HG03060 (cell line): ENCODE measurements around the gene SRGAP3.
"Not testable (repeated sequence)": the region's sequence is repeated elsewhere in the genome, so short reads cannot be mapped to it uniquely, and the experiment has no call there.

Source experiments
- ATAC-seq: cut with Tn5 transposase; IDR thresholded peaks from one replicate; pipeline ENCODE4 v1.9.1; 2021; ENCODE audit warnings: low read depth, moderate number of reproducible peaks; ENCODE audit not compliant: unreplicated experiment

SRGAP3 gene

GRCh38 chr3:9099702-9100512 lies 149.5 kb downstream of the SRGAP3 start:
- no peak for ATAC-seq

DNA sequence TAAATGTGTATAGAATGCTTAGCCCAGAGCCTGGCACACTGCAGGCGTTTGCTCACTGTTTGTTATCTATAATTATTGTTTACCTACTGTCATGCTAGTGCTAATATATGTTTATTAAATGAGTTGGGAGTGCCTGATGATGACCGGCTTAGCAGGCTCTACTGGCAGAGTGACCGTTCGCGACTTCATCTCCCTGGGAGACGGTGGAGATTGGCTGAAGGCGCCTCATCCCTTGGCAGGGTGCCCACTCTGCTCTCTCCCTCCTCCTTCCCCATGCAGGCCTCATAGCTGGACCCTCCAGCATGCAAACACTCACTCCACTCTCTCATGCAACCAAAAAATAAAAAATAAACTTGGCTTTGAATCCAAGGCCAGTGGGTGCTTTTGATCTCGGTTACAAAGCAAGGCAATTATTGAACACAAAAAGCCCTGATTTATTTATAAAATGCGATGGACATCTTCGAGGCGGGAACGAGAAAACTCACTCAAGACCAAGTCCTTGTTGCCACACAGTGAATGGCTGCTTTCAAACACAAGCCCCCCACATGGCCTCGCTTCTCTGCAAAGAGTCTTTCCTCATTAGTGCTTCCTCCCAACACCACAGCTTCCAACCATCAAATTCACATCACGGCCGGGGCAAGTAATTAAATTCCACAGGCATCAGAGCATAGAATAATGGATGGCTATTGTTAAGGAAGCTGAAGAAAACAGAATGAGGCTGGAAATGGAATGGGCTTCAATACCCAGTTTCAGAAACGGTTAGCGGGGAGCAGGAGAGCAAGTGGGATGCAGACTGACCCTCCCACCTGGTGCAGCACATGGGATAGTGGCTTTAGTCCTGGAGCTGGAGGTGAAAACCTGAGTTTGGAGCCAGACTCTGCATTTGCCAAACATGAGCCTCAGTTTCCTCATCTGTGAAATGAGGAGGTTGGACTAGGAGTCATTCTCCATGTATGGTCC lies 150.4 kb downstream of the SRGAP3 start:
- ATAC-seq, result no peak

GRCh38 chr3:9097495-9097894 lies 152.0 kb downstream of the SRGAP3 start:
- ATAC-seq, result no peak

DNA sequence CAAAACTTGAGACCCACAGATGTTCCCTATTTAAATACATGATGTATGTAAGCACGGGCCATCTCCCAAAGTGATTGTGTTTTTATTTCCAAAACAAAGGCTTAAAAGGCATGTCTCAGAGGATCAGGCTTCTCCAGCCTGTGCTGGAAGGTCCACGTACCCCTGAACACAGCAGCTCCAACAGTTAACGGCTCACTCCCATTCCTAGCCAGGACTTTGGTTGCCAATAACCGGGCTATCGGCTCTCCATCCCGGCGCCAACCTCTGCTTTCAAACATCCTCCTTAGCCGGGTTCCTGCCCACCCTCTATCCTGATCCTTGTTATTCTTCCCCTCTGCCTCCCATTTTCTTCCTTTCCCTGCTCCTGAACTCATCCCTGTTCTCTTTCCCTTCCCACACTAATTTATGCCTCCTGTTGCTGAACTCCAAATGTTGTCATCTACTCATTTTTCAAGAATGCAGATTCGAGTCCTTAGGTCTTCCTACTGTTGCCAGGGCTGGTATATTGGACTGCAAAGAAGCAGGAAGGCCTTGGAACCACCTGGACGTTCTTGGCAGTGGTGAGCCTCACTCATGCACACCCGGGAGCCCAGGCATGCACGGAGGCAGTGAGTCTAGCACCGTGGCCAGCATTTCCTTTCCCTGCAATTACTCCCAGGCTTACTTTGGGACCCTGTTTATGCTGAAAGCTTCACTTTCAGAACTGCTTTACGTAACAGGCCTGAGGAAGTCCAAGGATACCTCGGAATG lies 157.8 kb downstream of the SRGAP3 start:
- ATAC-seq, result no peak

GRCh38 chr3:9088441-9089353 lies 160.7 kb downstream of the SRGAP3 start:
- ATAC-seq, result no peak

- no peak for ATAC-seq
Measured at GRCh38 chr3:9087831-9088413, 161.5 kb downstream of the SRGAP3 start.

- not testable (repeated sequence) for ATAC-seq
Measured at GRCh38 chr3:9085428-9085827, 164.0 kb downstream of the SRGAP3 start.

DNA sequence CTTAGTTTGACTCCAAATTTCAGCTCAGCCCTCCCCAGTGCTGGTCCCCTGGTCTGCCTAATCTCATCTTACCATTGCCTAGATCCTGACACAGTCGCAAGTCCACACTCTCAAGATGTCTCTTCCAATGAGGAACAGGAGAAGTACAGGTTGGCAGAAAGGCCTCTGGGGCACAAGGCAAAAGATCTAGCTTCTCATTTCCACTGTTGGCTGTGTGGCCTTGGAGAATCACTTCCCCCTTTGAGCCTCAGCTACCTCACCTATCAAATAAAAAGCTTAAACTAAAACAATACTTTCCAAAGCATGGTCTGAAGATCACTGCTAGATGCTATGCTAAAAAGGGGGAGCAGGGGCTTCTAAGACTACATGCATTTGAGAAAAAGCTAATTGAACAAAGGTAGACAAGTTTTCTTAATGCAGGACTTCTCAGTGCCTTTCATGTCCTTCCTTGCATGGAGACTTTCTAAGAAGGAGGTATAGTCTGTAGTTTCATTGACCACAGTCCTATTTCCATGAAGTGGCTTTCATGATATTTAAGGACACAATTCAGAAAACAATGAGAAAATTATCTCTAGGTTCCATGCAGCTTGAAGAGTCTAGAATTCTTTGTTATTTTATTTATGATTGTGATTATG lies 168.1 kb downstream of the SRGAP3 start:
- ATAC-seq, result no peak

DNA sequence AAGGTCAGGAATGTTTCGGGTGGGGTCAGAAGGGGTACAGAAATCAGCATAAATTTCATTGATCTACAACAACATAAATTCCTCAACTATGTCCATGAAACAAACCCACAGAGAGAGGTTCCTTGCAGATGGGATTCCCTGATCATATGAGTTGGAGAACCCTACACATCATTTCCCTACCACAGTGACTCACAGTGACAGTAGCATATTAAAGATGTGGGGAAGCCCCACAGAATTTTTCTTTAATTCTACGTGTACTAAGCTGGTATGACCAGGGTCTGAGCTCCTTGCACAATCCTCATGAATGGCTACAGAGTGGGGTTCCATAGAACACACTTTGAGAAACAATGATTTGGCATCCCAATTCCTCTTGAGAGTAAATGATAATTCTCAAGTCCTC lies 169.3 kb downstream of the SRGAP3 start:
- ATAC-seq, result no peak

- no peak for ATAC-seq
Measured at GRCh38 chr3:9079676-9080075, 169.8 kb downstream of the SRGAP3 start.

DNA sequence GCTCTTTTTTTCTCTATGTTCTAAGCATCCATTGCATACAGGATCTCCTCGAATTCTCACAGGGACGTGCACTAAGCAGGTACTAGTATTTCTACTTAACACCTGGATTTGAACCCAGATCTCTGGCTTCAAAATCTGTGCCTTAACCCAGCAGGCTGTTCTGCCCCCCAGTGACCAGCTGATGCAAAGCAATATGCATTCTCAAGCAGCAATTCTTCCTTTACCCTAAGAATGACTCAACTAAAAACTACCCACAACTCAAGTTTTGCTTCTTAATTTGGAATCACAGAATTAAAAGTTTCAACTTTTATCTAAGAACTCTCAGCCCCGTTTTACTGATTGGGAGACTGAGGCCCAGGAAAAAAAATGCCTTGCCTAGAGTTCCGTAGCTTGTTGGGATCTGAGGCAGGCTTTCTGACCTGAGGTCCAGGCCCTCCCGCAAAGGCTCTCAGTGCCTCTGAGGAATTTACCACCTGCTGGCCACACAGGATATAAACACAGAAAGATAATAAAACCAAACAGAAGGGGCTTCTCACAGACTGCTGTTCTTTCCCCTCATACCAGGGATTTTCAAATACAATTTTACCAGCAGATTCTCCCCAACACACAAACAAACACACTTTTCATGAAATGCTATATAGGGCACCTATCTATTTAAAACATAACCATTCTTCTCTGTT lies 170.7 kb downstream of the SRGAP3 start:
- no peak for ATAC-seq

GRCh38 chr3:9077029-9077428 lies 172.4 kb downstream of the SRGAP3 start:
- ATAC-seq, result no peak

- ATAC-seq, result no peak
Measured at GRCh38 chr3:9075762-9076161, 173.7 kb downstream of the SRGAP3 start.

DNA sequence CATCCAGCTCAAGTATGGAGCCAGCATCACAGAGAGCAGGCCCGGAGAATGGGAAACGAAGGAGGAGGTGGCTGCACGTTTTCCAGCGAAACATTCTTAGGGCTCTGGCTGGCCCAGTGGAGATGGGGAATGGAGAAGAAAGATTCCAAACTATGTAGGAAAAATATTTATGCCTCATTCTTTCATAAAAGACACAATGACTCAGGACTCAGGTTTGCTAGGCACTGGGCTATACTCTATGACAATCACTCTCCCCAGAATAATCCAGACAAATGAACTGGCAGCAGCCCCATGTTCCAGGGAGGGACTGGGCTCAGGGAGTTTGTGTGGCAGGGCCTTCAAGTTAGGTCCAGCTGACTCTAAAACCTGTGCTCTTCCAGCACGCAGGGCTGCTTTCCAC lies 175.4 kb downstream of the SRGAP3 start:
- no peak for ATAC-seq

DNA sequence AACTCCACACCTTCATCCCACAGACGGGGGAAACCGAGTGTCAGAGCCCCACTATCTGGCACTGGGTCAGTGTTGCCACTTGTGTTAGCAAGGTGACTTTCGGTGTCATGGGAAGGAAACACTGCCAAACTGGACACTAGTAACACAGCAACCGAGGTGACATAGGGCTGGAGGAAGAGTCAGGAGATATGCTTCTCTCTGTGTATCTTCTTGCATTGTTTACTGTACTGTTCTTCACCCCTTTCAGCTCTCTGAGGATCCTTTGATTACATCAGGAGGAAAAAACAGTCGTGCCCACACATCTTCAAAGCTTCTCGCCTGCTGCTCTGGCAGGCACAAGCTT lies 176.8 kb downstream of the SRGAP3 start:
- ATAC-seq, result no peak

GRCh38 chr3:9071936-9072666 lies 177.3 kb downstream of the SRGAP3 start:
- ATAC-seq, result no peak

GRCh38 chr3:9070961-9071360 lies 178.5 kb downstream of the SRGAP3 start:
- ATAC-seq, result no peak

GRCh38 chr3:9069971-9070370 lies 179.5 kb downstream of the SRGAP3 start:
- ATAC-seq, result no peak
